Endothelial cell of umbilical vein (primary cell): ENCODE data around the gene GOLGA6L10. TPM values are rescaled to one million over a fixed set of nuclear protein-coding genes. Genes with fewer than 3 reads are reported as not detected.
"Not testable (repeated sequence)": the region's sequence is repeated elsewhere in the genome, so short reads cannot be mapped to it uniquely, and the experiment has no call there.

ENCODE experiments used
- BruUV-seq: library from RNA; stranded (reverse); fragments of 400-500 nt; replicated peaks from 2 replicates; lab custom pipeline; 2021; lab: Mats Ljungman, UMichigan
- CTCF ChIA-PET: fragments of 300-600, 350-600 bp; sonication (Branson Sonifier 250); formaldehyde crosslinking; loops from one replicate; lab custom pipeline; 2021; ENCODE audit warnings: antibody characterized with exemption, inconsistent platforms; lab: Charles Lee
- POLR2A ChIA-PET: fragments of 300-600, 350-600 bp; sonication (Branson Sonifier 250); formaldehyde crosslinking; loops from one replicate; lab custom pipeline; 2021; ENCODE audit warnings: antibody characterized with exemption, inconsistent platforms; lab: Charles Lee
- DNase-seq: peaks from one replicate; pipeline ENCODE4 v3.0.0-alpha.2; 2011; ENCODE audit warnings: low read depth, low spot score
- FAIRE-seq: peaks from 2 replicates; lab custom pipeline; 2011; peaks lifted over from hg19 to GRCh38; lab: Jason Lieb, UNC
- H2AFZ ChIP-seq: 2 replicates; pipeline ENCODE4 v1.6.0; 2012; ENCODE audit warnings: low read depth, low read length, control low read depth, inconsistent platforms
- H3K27ac ChIP-seq: 2 replicates; pipeline ENCODE4 v1.5.1; 2011; ENCODE audit warnings: low read depth, mild to moderate bottlenecking, control low read depth, low read length, moderate library complexity; ENCODE audit not compliant: insufficient read depth
- H3K27me3 ChIP-seq, 2 experiments: 2 replicates each; pipeline versions ENCODE4 v1.6.0 to v1.6.1; 2011; ENCODE audit warnings: low read length in 2 of 2, mixed read lengths in 1 of 2; ENCODE audit not compliant: control insufficient read depth in 2 of 2, insufficient read depth in 2 of 2
- H3K36me3 ChIP-seq, 2 experiments: 2 replicates in 1 of 2; 3 replicates in 1 of 2; pipeline ENCODE4 v1.5.1; 2011; ENCODE audit warnings: low read length in 2 of 2, mild to moderate bottlenecking in 1 of 2, moderate library complexity in 1 of 2; ENCODE audit not compliant: control insufficient read depth in 2 of 2, insufficient read depth in 2 of 2; ENCODE audit errors: extremely low read depth in 1 of 2
- H3K4me1 ChIP-seq: 3 replicates; pipeline ENCODE4 v1.5.1; 2011; ENCODE audit warnings: mild to moderate bottlenecking, low read length; ENCODE audit not compliant: control insufficient read depth, insufficient read depth; ENCODE audit errors: extremely low read depth
- H3K4me2 ChIP-seq: 2 replicates; pipeline ENCODE4 v1.6.1; 2011; ENCODE audit warnings: low read length, control low read depth, mixed read lengths; ENCODE audit not compliant: insufficient read depth
- H3K4me3 ChIP-seq, 3 experiments: fragments of 200-600 bp in 1 of 3; sonication (generic), shearing (Covaris generic) in 1 of 3; replicated peaks in 1 of 3; 2 replicates each; pipeline ENCODE4 v1.5.1; 2011 to 2016; ENCODE audit warnings: control low read depth in 3 of 3, low read length in 3 of 3, mild to moderate bottlenecking in 2 of 3, inconsistent platforms in 1 of 3, low read depth in 1 of 3, moderate library complexity in 1 of 3; ENCODE audit not compliant: insufficient read depth in 1 of 3
- H3K79me2 ChIP-seq: 2 replicates; pipeline ENCODE4 v1.6.0; 2012; ENCODE audit warnings: low read length, inconsistent platforms; ENCODE audit not compliant: control insufficient read depth, insufficient read depth
- H3K9ac ChIP-seq: replicated peaks from 2 replicates; pipeline ENCODE3; 2011; ENCODE audit warnings: low read length, control low read depth; ENCODE audit not compliant: insufficient read depth; ENCODE audit errors: extremely low read depth
- H3K9me1 ChIP-seq: replicated peaks from 3 replicates; pipeline ENCODE4 v1.6.0; 2011; ENCODE audit warnings: mild to moderate bottlenecking, low read length; ENCODE audit not compliant: control insufficient read depth, insufficient read depth; ENCODE audit errors: extremely low read depth
- H3K9me3 ChIP-seq: replicated peaks from 2 replicates; pipeline ENCODE4 v1.5.1; 2012; ENCODE audit warnings: low read length, inconsistent platforms; ENCODE audit not compliant: control insufficient read depth, insufficient read depth
- H4K20me1 ChIP-seq: replicated peaks from 2 replicates; pipeline ENCODE3; 2011; ENCODE audit warnings: mild to moderate bottlenecking, low read length; ENCODE audit not compliant: control insufficient read depth, insufficient read depth; ENCODE audit errors: extremely low read depth
- CTCF ChIP-seq, 2 donors: IDR thresholded peaks; 1 replicate in 1 of 2; 2 replicates in 1 of 2; pipeline ENCODE4 v1.5.1; 2011; ENCODE audit warnings: low read length in 2 of 2, mild to moderate bottlenecking in 2 of 2, moderate library complexity in 2 of 2, control low read depth in 1 of 2, inconsistent platforms in 1 of 2, low read depth in 1 of 2; ENCODE audit not compliant: insufficient read depth in 1 of 2; ENCODE audit errors: extremely low read depth in 1 of 2
- EZH2 ChIP-seq: IDR thresholded peaks from 2 replicates; pipeline ENCODE4 v1.6.1; 2012; ENCODE audit warnings: borderline replicate concordance, low read depth, mild to moderate bottlenecking, moderate library complexity, low read length, inconsistent platforms; ENCODE audit not compliant: severe bottlenecking
- FOS ChIP-seq: IDR thresholded peaks from 2 replicates; pipeline ENCODE4 v1.6.1; 2011; ENCODE audit warnings: mild to moderate bottlenecking, low read length, moderate library complexity, borderline replicate concordance; ENCODE audit not compliant: insufficient read depth
- GATA2 ChIP-seq: IDR thresholded peaks from 2 replicates; pipeline ENCODE4 v1.7.0; 2011; ENCODE audit warnings: low read depth, mild to moderate bottlenecking, moderate library complexity, mixed read lengths, low read length; ENCODE audit not compliant: insufficient read length, insufficient read depth
- JUN ChIP-seq: IDR thresholded peaks from 2 replicates; pipeline ENCODE4 v1.6.1; 2011; ENCODE audit warnings: borderline replicate concordance, low read depth; ENCODE audit not compliant: insufficient read length, insufficient read depth
- MYC ChIP-seq: IDR thresholded peaks from one replicate; pipeline ENCODE4 v1.6.1; 2011; ENCODE audit warnings: mild to moderate bottlenecking, low read depth, low read length
- POLR2A ChIP-seq: IDR thresholded peaks from 2 replicates; pipeline ENCODE4 v1.6.1; 2012; ENCODE audit warnings: low read depth, mild to moderate bottlenecking, control low read depth, low read length
- dilution Hi-C: fragments of 300-500 bp; cut with MboI; formaldehyde crosslinking; loops from one replicate; pipeline ENCODE4 v1.15.0; 2019; ENCODE audit warnings: low sequenced_read_pairs; ENCODE audit not compliant: extremely low pct_ligation_motif_present
- intact Hi-C: fragments of 100-400 bp; cut with micrococcal nuclease; formaldehyde crosslinking; loops from one replicate; pipeline ENCODE4 v1.10.0; 2022
- polyA plus RNA-seq, 4 experiments: library from polyadenylated mRNA; depleted of rRNA in 3 of 4; stranded (reverse) in 3 of 4; unstranded in 1 of 4; fragments of >200 nt; gene quantifications; 2 replicates each; pipeline versions ENCODE4 v1.2.1 to v1.2.3, GENCODE V29; 2011 to 2012; ENCODE audit warnings: missing spikeins in 1 of 4
- total RNA-seq: library from RNA; stranded (reverse); gene quantifications from 2 replicates; pipeline ENCODE4 v1.2.3, GENCODE V29; 2021

GOLGA6L10 gene
- total and polyA plus RNA-seq, 2 donors (not counting 3 experiments of a cell fraction or from before 2014, with no cell fraction given) = 1.2 to 3.9 TPM

- Histone ChIP-seq H3K27ac (no peak overlapping the region), H3K27me3 (no peaks in the 10 kb centered on the region), H3K9me3 (no peaks in the 10 kb centered on the region), H3K4me1 (no peaks in the 10 kb centered on the region), H4K20me1 (no peaks in the 10 kb centered on the region), H3K79me2 (no peaks in the 10 kb centered on the region), H3K4me2 (no peak overlapping the region), H3K9me1 (no peaks in the 10 kb centered on the region), H3K9ac (no peak overlapping the region), H3K4me3 (no peak overlapping the region), H3K36me3 (no peaks in the 10 kb centered on the region), H2AFZ (no peak overlapping the region)
- DNase-seq = no peak
- no TSS peak for BruUV-seq
- dilution Hi-C loops (no loop called here), intact Hi-C loops (no loop called here)
- ChIA-PET POLR2A (no interaction called here), CTCF (no interaction called here)
- TF ChIP-seq MYC = no peak
- TF ChIP-seq JUN = no peak
- TF ChIP-seq GATA2 = no peak
- TF ChIP-seq CTCF (IDR thresholded peaks at IDR 0.05; ENCODE audit: extremely low read depth in 1 of 2, insufficient read depth in 1 of 2, low read depth in 1 of 2, low read length in 2 of 2) = no peak
- TF ChIP-seq FOS = no peak
- TF ChIP-seq POLR2A = no peak
- no peak for TF ChIP-seq EZH2
- FAIRE-seq = no peak
Observed at GRCh38 chr15:82371656-82372055, 22.4 kb upstream of the GOLGA6L10 start.

GRCh38 chr15:82367790-82368189 lies 18.5 kb upstream of the GOLGA6L10 start:
- H3K27me3 ChIP-seq, intact Hi-C loops, FAIRE-seq, H3K27ac ChIP-seq, H2AFZ ChIP-seq, H3K4me1 ChIP-seq, H3K36me3 ChIP-seq, BruUV-seq, DNase-seq, POLR2A ChIA-PET, CTCF ChIA-PET, dilution Hi-C loops, H3K4me3 ChIP-seq, H4K20me1 ChIP-seq, H3K9me1 ChIP-seq, H3K4me2 ChIP-seq, H3K9me3 ChIP-seq, H3K9ac ChIP-seq, H3K79me2 ChIP-seq: not testable (repeated sequence)
